ENCODE results near the gene S100A8. TPM values are rescaled to one million over a fixed set of nuclear protein-coding genes. Genes with fewer than 3 reads are reported as not detected.

S100A8 gene
- total RNA-seq, result not detected in 2 replicates

DNA sequence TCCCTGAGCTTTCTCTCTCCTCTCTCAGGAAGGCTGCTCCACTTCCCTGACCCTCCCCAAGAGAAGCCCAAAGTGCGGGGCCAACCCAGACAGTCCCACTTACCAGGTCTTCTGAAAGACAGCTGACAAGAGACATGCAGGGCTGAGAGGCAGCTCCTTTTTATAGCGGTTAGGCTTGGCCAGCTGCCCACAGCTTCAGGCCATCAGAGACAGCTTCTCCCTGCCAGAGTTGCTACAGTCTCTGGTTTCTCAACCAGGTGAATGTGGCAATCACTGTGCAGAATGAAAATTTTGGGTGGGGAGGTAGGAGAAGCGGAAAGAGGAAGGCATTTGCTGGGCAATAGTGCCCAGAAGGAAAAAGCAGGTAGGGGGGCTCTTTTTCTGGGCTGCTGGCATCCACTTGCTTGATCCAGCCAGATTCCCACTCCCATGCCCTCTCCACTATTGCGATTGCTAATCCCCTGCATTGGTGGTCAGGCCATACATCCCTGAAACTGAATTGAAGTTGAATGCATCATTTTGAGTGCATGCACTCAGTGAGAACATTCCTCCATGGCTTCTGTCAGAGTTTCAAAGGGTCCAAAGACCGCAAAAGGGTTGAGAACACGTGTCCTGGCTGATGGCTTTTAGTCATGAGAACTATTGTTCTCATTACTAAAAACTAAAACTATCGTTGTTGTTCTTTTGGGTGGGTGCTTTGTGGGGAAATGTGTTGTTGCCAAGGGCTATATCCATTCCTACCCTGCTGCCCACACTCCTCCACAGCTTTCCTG is at the start of gene S100A8:
S100A8 (minus strand) TSS at position 136 of the 773 bp plus-strand sequence. CDS start 538 bp downstream, outside the sequence.

DNA sequence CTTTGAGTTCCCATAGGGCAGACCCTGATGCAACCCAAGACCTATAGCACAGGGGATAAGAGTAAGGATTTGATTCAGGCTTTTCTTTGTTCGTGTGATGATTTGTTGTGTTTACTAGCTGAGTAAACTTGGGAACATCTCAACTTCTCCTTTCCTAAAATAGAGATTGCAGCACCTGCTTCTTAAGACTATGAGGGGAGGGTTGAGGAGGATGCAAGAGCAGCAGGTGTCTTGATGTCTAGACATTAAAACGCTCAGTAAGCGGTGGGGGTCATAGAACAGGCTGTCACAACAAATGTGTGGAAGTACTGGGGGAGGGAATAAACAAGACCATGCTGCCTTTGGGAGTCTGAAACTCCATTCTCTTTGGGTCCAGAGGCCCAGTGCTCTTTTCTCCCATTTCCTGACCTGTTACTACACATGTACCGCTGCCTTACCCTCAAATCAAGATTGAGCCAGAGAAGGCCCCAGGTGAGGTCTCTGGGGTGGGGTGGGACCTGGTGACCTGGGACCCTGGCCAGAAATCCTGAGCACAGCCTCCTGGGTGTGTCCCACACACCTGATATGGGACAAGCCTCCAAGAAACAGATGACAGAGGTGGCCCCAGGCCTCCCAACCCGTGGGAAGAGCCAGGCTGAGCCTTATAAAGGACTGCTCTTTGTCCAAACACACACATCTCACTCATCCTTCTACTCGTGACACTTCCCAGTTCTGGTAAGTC is 25.1 kb upstream of the S100A8 start, which contains the start of gene S100A7A:
S100A7A (plus strand) TSS at position 671 of the 721 bp plus-strand sequence. CDS start 1,563 bp downstream, outside the sequence.

DNA sequence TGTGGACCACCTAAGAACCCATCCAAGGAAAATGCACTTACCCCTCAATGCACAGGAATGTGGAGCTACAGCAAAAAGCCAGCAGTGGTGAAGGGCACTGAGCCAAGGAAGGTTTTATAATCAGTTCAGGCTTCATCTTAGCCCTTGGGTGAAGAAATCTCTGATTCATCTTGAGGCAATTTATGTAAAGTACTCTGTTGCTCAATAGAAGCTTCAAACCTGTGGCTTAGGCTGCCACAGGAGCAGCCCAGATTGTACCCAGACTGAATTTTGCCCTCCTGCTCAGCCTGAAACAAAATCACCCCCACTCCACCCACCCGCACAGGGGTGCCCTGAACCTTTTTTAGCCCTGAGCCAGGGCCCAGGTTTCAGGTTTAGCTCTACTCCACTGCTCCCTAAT is 15.4 kb downstream of the S100A8 start, which contains the start of gene S100A12:
S100A12 (minus strand) TSS at position 111 of the 400 bp plus-strand sequence. CDS start 1,029 bp downstream, outside the sequence.

DNA sequence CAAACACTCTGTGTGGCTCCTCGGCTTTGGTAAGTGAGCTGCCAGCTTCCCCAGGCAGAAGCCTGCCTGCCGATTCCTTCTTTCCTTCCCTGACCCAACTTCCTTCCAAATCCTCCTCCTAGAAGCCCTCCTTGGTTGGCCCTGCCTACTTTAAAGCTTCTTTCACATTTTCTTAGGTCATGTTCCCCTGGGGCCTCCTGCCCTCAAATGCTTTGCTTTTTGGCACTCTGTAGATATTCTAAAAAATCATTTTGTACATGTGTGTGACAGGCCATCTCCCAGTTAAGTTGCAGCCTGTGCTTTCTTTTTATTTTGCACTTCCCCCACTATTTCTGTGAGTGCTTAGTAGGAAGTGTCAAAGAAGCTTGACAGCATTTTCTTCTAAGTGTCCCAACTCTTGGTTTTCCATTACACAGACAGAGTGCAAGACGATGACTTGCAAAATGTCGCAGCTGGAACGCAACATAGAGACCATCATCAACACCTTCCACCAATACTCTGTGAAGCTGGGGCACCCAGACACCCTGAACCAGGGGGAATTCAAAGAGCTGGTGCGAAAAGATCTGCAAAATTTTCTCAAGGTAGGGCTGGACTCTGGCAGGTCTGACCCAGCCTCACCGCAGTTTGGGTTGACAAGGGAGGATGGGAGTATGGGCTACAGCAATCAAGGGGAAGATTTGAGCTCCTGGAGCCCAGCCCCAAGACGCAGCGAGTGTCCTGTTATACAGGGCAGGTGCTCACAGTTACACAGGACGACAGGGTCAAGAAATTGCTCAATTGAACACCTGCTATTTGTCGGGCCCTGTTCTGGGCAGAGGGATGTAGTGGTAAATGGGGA is 32.8 kb downstream of the S100A8 start, which contains the start of gene S100A9:
S100A9 (plus strand) TSS at position 2 of the 838 bp plus-strand sequence; CDS start at position 432, 430 bp downstream.

GRCh38 chr1:153348511-153349362 is 42.1 kb downstream of the S100A8 start, which contains the start of gene PGLYRP4:
Gene PGLYRP4, minus strand, starts transcription at chr1:153348841. Its CDS starts 909 bp downstream, at chr1:153347932.

Other genes starting within 250 kb of the S100A8 start
- not detected in 2 replicates for gene SPRR2G, start 240.2 kb downstream of the S100A8 start, total RNA-seq
- not detected in 2 replicates for gene LELP1, start 187.6 kb downstream of the S100A8 start, total RNA-seq
- gene PRR9, start 173.5 kb downstream of the S100A8 start, total RNA-seq, result not detected in 2 replicates
- not detected in 2 replicates for gene LORICRIN, start 131.4 kb downstream of the S100A8 start, total RNA-seq
- gene PGLYRP3, start 78.1 kb downstream of the S100A8 start, total RNA-seq, result 0.16 TPM in 1 of 2 replicates, not detected in the other
- not detected in 2 replicates for gene PGLYRP4, start 42.2 kb downstream of the S100A8 start, total RNA-seq
- gene S100A9, start 33.2 kb downstream of the S100A8 start, total RNA-seq, result 0.97 and 1.2 TPM in 2 replicates
- gene S100A12, start 15.5 kb downstream of the S100A8 start, total RNA-seq, result not detected in 2 replicates
- gene S100A7A, start 25.4 kb upstream of the S100A8 start, total RNA-seq, result not detected in 2 replicates
- not detected in 2 replicates for gene S100A7, start 69.6 kb upstream of the S100A8 start, total RNA-seq
- gene S100A6, start 144.9 kb upstream of the S100A8 start, total RNA-seq, result 401 and 1,159 TPM in 2 replicates
- gene S100A5, start 149.9 kb upstream of the S100A8 start, total RNA-seq, result not detected in 2 replicates
- gene S100A4, start 154.7 kb upstream of the S100A8 start, total RNA-seq, result 2.6 and 4.0 TPM in 2 replicates
- 0.50 and 3.1 TPM in 2 replicates for gene S100A3, start 158.2 kb upstream of the S100A8 start, total RNA-seq
- gene S100A2, start 174.8 kb upstream of the S100A8 start, total RNA-seq, result 1.3 and 1.5 TPM in 2 replicates
- gene S100A16, start 222.1 kb upstream of the S100A8 start, total RNA-seq, result 326 and 366 TPM in 2 replicates
- not detected in 2 replicates for gene S100A14, start 225.3 kb upstream of the S100A8 start, total RNA-seq
- 68.5 and 259 TPM in 2 replicates for gene S100A13, start 236.4 kb upstream of the S100A8 start, total RNA-seq
- gene S100A1, start 237.4 kb upstream of the S100A8 start, total RNA-seq, result under 0.01 TPM in 1 of 2 replicates, not detected in the other
- gene CHTOP, start 243.0 kb upstream of the S100A8 start, total RNA-seq, result 20.4 and 43.0 TPM in 2 replicates